Measurements from ENCODE around the gene HSDL2.

HSDL2 gene

GRCh38 chr9:112446526-112446925 is 66.6 kb downstream of the HSDL2 start:
- no peak for DNase-seq (ENCODE audit: low read depth, low spot score)

GRCh38 chr9:112447283-112447761 is 67.4 kb downstream of the HSDL2 start:
- DNase-seq (ENCODE audit: low read depth, low spot score), result no peak

- no peak for DNase-seq (ENCODE audit: low read depth, low spot score)
These were observed 82.9 kb downstream of the HSDL2 start for GRCh38 chr9:112462855-112463254.

- DNase-seq (ENCODE audit: low read depth, low spot score), result no peak
These were observed 85.4 kb downstream of the HSDL2 start for GRCh38 chr9:112465352-112465751.

GRCh38 chr9:112472996-112473395 is 93.1 kb downstream of the HSDL2 start:
- no peak for DNase-seq (ENCODE audit: low read depth, low spot score)

- no peak for DNase-seq (ENCODE audit: low read depth, low spot score)
These were observed 94.1 kb downstream of the HSDL2 start for GRCh38 chr9:112473986-112474385.

GRCh38 chr9:112475318-112475717 is 95.4 kb downstream of the HSDL2 start:
- no peak for DNase-seq (ENCODE audit: low read depth, low spot score)

- DNase-seq (ENCODE audit: low read depth, low spot score), result no peak
These were observed 97.4 kb downstream of the HSDL2 start for GRCh38 chr9:112477330-112477729.

GRCh38 chr9:112479221-112479620 is 99.3 kb downstream of the HSDL2 start:
- no peak for DNase-seq (ENCODE audit: low read depth, low spot score)

GRCh38 chr9:112484607-112485006 is 104.7 kb downstream of the HSDL2 start:
- DNase-seq (ENCODE audit: low read depth, low spot score), result no peak

- DNase-seq (ENCODE audit: low read depth, low spot score), result no peak
These were observed 105.7 kb downstream of the HSDL2 start for GRCh38 chr9:112485574-112485973.

GRCh38 chr9:112486221-112487007 is 106.5 kb downstream of the HSDL2 start, which contains the start of gene KIAA1958:
TSS of gene KIAA1958 (plus strand) at chr9:112486827. CDS start at chr9:112574081, 87,254 bp downstream.
- DNase-seq (ENCODE audit: low read depth, low spot score), result peak; percentile 69

- DNase-seq (ENCODE audit: low read depth, low spot score), result no peak
These were observed 107.3 kb downstream of the HSDL2 start for GRCh38 chr9:112487008-112487798.

- no peak for DNase-seq (ENCODE audit: low read depth, low spot score)
These were observed 108.0 kb downstream of the HSDL2 start for GRCh38 chr9:112487799-112488340.

GRCh38 chr9:112489039-112489546 is 109.2 kb downstream of the HSDL2 start:
- DNase-seq (ENCODE audit: low read depth, low spot score), result no peak

- DNase-seq (ENCODE audit: low read depth, low spot score), result no peak
These were observed 110.2 kb downstream of the HSDL2 start for GRCh38 chr9:112489876-112490666.

- no peak for DNase-seq (ENCODE audit: low read depth, low spot score)
These were observed 113.7 kb downstream of the HSDL2 start for GRCh38 chr9:112493393-112494137.

GRCh38 chr9:112494153-112494552 is 114.2 kb downstream of the HSDL2 start:
- DNase-seq (ENCODE audit: low read depth, low spot score), result no peak

GRCh38 chr9:112495614-112496013 is 115.7 kb downstream of the HSDL2 start:
- no peak for DNase-seq (ENCODE audit: low read depth, low spot score)

- DNase-seq (ENCODE audit: low read depth, low spot score), result no peak
These were observed 116.3 kb downstream of the HSDL2 start for GRCh38 chr9:112496074-112496722.

Measured in iPS DF 19.7 (cell line).